HPDE6-E6E7 (cell line): ENCODE data around the gene SLC38A10.

Experiments
- DNase-seq: peaks from one replicate; pipeline ENCODE4 v3.0.0; 2011; ENCODE audit warnings: missing footprints; ENCODE audit errors: extremely low spot score

Gene SLC38A10

DNA sequence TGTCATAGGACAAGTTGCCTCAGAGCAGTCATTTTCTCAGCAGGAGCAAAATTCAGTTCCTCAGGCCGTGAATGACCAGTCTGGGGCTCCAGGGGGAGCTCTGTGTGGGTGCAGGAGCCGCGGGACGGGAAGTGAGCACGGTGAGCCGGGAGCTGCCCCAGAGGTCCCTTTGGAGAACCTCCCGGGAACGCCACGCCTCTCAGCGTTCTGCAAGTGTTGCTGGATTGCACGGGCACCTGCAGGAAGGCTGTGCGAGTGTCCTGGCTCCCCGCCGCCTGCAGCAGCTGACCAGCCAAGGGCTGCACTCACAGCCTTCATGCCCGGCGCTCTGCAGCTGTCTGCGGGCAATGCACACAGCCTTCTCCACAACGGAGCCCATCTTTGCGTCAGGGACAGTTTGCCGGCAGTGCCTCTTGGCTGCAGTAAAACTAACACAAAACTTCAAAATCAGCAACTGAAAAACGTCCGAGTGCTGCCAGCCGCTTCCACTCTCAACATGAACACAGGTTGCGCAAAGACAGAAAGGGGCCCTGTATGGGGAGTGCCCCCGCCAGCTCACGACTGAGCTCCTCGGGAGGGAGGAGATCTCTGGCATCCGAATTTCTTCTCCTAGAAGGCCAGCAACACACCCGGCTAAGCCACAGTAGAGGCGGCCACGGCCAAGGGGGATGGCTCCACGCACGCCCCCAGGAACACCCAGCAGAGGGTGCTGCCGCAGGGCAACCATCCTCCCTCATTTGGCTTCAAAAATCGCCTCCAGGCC is 40.0 kb downstream of the SLC38A10 start:
- peak; percentile 86 for DNase-seq

DNA sequence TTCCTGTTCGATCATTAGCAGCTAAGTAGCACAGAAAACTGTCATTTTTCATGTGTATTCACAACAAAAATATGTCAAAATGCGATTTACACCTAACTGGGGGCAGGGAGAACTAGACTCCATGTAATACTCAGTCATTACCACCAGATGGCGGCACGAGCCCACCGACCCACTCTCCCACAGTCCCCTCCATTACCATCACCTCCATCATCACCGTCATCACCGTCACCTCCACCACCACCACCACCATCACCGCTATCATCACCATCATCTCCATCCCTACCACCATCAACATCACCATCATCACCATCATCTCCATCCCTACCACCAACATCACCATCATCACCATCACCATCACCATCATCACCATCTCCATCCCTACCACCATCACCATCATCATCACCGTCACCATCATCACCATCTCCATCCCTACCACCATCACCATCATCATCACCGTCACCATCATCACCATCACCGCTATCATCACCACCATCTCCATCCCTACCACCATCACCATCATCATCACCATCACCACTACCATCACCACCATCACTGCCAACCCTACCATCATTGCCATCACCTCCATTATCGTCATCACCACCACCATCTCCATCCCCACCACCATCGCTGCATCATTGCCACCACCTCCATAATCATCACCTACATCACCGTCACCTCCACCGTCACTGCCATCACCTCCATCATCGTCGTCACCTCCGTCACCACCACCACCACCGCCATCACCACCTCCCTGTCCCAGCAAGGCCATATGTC is 41.6 kb downstream of the SLC38A10 start:
- no peak for DNase-seq

DNA sequence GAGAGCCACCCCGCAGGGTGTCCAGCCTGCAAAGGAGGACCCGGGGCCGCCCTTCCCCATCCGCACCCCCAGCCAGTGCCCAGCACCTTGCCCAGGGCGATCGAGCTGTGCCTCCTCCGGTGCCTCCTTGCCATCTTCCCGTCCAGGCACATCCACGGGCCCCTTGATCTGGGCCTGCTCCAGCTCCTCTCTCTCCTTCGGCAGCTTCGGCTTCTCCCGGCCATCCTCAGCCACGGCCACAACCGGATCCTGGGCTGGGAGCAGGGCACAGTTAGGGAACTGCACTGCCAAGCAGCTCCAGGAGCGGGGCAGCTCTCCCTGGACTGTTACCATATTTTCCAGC is 42.1 kb downstream of the SLC38A10 start:
- no peak for DNase-seq

DNA sequence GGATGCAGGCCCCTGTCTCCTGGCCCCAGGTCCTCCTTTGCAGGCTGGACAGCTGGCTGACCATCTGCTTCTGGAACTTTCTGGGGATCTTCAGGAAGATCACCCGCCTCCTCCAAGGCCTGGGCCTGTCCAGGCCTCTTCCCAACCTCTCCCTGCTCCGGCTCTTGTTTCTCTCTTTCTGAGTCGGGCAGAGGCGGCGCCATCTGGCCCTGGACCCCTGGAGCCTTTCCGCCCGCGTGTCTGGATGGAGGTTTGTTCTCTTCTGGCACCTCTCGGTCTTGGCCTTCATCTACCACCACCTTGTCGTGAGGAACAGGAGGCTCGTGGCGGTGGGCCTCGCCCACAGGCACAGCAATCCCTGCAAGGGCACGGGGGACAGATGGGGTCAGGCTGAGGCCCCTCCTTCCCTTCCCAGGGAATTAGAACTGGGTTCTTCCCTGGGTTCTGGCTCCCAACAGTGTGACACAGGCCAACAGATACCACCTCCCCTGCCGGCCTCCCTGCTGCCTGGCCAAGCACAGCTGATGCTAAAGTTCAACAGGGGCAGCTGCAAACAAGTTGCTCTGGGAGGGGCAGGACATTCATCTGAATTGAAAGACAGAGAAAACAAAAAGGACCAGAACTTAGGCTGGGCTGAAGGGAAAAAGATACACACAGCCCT is 42.7 kb downstream of the SLC38A10 start:
- no peak for DNase-seq

DNA sequence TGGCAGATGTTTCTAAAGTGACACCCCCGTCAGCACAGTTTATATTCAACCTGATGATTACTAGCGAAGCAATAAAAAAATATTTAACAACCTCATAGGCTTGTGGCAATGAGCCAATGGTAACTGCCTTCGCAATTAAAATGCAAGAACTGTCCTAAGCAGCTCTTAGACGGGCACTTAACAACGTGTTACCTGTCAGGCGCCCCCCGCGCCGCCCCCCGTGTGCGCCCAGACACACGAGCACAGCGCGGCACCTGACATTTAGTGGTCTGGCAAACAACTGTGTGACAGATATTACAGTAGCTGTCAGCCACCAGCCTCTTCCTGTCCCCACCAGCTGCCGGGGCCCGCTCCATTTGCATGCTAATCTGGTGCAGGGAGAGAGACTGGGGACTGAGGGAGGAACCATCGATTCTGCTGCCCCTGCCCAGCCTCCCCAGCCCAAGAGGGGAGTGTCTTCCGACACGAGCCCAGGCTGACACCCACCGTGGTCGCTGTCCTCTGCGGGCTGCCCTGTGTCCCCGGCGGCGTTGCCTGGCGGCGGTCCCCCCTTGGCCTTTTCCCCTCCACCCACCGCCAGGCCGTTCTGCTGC is 43.3 kb downstream of the SLC38A10 start:
- DNase-seq: no peak

DNA sequence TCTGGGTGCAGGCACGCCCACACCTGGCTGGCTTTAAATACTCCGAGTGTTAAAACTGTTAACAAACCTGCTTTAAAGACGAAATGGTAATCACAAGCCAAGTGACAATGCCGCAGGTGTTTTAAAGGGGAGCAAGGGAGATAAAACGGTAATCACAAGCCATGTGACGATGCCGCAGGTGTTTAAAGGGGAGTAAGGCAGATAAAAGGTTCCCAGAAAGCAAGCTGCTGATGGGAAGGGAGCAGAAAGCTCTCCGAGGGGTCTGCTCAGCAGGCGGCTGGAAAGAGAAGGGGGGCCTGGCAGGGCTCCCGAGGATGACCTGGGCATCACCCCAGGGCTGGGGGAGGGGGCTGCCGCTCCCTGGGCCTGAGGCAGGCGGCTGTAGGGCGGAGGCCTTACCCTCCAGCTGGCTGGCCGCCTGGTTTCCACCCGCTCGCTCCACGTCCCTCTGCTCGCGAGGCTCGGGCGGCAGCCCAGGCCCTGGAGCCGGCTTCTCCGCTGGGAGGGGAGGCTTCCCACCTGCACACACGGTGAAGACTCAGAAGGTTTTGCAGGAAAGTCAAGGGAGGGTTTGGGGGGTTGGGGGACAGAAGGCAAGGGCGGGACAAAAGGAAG is 43.9 kb downstream of the SLC38A10 start:
- DNase-seq: no peak

DNA sequence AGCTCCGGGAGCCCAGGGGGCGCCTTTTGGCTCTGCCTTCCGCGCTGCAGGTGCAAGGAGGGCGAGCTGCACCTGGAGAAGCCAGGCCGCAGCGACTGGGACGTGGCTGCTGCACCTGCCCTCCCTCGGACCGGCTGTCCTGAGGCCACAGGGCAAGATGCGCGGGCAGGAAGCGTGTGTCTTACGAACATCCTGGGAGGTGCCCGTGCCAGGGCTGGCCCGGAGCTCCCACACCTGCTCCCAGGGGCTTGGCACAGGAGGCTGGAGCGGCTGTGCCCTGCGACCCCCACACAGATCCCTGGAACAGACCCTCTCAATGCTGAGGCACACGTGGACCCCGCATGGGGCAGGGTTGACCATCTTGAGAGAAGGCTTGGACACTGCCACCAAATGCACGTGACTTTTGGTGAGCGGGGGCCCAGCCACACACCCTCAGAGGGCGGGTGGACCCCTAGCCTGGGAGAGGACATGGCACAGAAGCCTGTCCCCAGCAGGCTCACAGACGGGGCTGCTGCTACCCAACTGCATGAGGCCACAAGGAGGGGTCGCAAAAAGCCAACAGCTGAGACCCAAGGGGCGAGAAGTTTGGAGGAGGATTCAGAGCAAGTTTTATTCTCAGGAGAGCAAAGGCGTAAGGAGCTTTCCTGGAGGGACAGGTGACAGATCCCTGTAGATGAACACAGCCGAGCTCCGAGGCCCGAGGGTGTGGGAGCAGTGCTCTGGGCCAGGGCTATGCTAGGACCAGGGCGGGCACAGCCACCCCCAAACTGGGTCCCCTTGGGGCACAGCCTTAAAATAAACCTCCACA is 44.6 kb downstream of the SLC38A10 start:
- no peak for DNase-seq

DNA sequence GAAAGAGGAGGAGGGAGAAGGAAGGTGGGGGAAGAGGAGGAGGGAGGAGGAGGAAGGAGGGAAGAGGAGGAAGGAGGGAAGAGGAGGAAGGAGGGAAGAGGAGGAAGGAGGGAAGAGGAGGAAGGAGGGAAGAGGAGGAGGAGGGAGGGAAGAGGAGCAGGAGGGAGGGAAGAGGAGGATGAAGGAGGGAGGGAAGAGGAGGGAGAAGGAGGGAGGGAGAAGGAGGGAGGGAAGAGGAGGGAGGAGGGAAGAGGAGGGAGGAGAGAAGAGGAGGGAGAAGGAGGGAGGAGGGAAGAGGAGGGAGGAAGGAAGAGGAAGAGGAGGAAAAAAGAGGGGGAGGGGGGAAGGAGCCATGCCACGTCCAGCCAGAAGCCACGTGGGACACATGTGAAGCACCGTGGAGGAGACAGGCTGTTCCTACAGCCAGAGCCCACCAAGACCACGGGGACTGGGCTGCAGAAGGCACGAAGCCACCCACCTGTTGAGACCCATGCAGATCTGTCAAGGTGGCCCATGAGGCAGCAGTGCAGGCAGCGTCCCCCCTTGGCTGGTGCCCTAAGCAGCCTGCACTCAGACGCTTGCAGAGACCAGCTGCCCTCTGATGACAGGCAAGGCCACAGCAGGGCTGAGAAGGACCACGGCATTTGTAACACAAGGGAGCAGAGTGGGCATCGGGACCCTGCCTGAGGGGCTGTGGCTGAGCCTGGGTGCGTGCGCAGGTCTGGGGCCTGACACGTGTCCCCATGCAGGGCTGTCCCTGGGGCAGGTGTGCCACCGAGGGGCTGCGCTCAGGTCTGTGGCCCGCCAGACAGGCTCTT is 45.7 kb downstream of the SLC38A10 start:
- DNase-seq: no peak

DNA sequence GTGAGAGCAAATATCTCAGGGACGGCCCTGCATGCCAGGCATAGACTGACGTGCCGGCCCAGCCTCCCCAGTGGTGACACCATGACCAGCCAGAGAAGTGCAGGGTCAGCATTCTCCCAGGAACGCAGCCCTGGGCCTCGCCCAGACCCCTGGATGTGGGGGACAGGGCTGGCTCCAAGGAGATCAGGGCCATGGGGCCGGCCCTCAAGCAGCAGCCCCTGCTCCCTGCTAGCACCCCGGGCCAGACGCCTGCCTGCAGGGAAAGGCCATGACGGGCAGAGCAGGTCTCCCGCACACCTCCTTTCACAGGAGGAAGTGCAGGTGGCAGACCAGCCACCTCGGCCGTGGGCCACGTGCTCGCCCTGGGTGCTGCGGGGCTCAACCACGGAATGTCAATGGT is 46.5 kb downstream of the SLC38A10 start:
- no peak for DNase-seq

DNA sequence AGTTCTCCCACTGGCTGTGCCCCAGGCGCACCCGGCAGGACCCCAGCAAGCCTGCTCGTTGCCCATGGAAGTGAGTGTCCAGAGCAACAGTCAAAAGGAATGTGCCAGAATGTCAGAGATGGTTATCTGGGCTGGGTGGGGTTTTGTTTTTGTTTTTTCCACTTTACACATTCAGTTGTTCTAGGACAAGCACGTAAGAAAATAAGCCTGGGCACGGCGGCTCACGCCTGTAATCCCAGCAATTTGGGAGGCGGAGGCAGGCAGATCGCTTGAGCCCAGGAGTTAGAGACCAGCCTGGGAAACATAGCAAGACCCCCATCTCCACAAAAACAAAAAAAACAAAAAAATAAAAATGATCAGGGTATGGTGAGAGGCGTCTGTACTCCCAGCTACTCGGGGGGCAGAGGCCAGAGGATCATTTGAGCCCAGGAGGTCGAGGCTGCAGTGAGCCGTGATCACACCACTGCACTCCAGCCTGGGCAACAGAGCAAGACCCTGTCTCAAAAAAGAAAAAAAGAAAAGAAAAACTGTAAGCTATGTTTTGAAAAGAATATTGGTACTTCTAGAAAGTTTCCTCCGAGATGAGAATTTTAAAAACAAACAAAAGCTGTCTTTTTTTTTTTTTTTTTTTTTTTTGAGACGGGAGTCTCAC is 47.6 kb downstream of the SLC38A10 start:
- no peak for DNase-seq

DNA sequence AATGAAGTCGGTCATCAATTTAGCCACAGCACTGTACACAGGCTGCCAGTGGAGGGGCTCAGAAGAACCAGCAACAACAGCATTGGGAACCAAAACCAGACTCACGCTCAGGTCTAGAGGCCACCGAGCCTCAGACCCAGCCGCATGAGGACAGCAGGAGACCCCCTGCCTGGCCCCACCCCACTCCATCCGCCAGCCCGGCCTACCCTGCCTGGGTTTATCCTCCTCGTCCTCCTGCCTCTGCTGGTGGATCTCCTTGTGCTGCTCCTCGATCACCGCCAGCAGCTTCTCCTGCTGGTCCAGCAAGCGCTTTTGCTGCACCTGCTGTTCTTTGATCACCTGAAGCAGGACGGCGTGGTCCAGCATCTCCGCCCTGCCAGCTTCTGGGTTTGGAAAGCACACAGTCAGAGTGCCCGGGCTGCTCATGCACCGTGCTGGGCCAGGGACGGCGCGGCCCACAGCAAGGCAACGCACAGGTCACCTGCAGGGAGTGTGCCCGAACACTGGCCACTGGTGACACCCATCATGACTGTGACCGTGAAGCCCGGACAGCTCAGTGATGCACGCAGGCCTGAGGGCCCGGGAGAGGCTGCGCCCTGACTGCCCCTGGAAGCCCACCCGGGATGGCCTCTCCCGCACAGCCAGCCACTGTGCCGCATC is 48.3 kb downstream of the SLC38A10 start:
- no peak for DNase-seq

DNA sequence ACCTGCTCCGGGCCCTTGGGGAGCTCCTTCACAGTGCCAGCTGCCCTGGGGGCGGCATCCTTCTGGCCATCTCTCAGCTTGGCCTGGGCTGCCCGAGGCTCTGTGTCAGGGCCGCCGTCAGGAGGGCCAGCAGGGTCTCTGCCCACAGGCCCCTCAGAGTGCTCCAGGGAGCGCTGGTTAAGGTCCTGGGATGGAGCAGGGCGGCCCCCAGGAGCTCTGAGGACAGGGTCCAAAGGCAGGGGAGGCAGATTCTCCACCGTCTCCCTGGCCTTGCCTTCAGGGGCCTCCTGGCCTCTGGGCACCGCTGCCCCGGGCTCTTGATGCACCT is 48.8 kb downstream of the SLC38A10 start:
- DNase-seq: no peak

DNA sequence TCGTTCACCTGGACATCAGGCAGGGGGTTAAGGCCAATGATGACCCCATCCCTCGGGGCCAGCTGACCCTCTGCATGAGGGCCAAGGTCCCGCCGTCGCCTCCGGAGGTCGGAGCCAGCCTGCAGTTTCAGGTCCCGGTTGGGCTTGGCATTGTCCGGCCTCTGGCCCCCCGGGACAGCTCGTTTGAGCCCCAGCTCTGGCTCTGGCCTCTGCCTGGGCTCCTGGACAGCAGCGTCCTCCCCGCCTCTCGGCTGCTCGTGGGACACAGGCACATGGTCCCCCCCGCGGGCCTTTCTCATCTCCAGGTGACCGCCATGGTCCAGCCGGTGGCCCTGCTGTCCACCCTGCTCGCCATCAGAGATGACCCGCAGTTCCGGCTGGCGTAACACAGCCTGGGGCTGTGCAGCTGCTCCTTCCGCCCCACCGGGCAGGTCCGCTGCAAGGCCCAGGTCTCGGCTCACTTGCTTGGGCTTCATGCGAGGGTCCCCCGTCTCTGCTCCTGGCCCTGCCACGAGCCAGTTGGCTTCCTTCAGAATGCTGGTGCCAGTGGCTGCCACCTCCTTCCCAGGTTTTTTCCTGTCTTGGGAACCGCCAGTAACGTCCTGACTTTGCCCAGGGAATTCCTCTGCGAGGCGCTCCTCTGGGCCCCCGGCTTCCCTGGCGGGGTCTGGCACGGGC is 49.3 kb downstream of the SLC38A10 start:
- DNase-seq: no peak

DNA sequence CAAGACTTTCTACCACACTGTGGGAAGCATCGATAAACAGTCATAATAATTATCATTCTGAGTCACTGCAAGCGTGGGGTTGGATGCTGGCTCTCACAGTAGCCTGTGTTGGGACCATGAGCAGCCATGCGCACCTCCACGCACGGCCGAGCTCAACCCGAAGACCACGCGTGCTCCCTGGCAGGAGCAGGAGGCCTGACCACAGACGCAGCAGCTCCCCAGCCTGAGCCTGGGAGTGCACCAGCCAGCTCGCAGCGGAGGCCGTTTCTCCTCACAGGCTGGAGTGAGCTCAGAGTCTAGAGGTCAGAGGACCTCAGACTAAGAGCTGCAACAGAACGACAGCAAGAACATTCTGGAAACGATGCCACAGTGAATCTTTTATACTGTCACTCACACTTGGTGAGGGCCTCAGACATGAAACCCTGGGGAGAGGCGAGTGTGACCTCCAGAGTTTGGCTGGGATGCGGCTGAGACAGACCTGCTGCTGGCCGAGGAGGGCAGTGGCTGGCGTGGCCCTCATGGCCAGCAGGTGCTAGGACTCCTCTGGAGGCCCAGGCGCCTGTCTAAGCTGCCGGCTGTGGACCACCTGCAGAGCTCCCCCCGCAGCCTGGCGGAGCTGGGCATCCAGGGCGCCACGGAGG is 50.0 kb downstream of the SLC38A10 start:
- no peak for DNase-seq

DNA sequence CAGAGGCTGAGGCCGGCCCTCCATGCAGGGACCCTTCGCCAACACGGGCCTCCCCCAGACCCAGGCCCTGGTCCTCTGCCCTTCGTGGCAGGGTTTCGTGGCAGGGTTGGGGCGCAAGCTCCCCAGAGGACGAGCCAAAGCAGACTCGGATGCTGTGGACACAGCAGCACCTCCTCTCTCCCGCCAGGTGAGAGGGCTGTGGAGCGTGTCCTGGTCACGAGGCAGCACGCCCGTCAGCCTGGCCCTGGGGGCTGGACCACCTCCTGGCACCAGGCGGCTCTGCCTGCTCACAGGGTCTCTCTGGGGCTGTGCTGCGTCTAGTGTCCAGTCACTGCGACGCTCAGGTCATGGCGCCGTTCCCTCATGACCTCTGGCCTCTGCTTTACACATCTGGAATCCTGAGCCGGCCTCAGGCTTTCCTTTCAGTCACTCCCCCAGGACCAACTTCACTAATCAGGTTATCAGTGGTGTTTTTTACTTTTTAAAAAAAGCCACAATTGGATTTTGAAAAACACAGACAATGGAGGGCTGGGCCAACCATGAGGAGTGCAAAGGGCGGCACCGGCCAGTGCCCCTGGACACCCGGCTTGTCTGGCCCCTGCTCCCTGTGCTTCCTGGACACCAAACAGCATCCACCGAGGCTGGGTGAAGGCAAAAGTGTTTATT is 50.6 kb downstream of the SLC38A10 start:
- no peak for DNase-seq

DNA sequence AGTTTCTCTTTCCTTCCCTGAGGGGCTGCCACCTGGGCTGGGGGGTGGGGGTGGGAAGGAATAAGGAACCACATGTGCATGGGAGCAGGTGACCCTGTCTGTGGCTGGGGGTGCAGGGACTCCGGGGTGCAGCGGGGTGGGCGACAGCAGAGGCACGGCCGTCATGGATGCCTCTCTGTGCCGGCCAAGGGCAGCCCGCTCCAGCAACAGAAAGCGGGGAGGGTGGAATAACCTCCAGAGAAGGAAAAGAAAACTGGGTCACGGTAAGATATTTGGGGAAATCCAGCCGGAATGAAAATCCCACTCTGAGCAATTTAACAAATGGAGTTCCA is 51.8 kb downstream of the SLC38A10 start:
- no peak for DNase-seq

DNA sequence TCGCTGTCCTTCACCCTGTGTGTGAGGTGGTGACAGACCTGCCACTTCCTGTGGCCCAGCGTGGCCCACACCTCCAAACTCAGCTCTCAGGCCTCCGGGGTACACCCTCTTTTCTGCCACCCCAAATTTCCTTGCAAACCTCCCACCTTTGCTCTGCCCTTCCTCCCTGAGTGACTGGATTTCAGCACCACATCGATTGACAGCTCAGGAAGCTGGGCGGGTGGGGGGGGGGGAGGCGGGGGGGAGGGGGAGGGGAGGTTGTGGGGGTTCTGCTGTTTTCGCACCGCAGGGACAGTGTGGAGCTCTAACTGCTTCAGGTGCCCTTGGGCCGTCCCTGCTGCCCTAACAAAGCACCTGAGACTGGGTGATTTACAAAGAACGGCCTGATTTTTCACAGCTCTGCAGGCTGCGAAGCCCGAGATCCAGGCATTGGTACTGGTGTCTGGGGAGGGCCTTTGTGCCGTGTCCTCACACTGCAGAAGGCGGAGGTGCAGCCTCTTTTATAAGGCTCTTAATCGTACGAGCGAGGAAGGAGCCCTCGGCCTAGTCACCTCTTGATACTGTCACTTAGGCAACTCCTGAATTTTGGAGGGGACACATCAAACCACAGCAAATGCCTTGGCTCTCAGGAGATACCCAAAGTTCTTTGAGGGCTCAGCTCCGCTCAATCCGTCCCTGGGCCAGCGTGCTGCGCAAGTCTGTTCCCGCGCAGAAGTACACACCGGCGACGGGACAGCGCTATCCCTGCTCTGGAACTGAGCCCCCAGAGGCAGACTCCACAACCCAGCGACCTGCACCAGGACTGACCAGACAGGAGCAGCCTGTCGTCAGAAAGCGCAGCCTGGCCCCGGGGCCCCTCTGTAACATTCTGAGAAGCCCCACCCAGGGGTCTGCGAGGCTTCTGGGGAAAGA is 52.4 kb downstream of the SLC38A10 start:
- DNase-seq: no peak
